Neural progenitor cell (in vitro differentiated cells): ENCODE results near the gene MAPK10.

ENCODE experiments used
- CTCF ChIP-seq: fragments of 200-600 bp; sonication (generic); IDR thresholded peaks from 2 replicates; pipeline ENCODE4 v1.5.1; 2017; ENCODE audit warnings: antibody characterized with exemption, mild to moderate bottlenecking
- EZH2 ChIP-seq: fragments of 200-600 bp; sonication (generic); IDR thresholded peaks from 2 replicates; pipeline ENCODE4 v1.6.1; 2017; ENCODE audit warnings: antibody characterized with exemption, mild to moderate bottlenecking, moderate library complexity

- no peak for TF ChIP-seq CTCF
- no peak for TF ChIP-seq EZH2
These were observed 43.7 kb upstream of the MAPK10 start for GRCh38 chr4:86403575-86403974.
